ENCODE data around the gene KCNH3.

Gene KCNH3

DNA sequence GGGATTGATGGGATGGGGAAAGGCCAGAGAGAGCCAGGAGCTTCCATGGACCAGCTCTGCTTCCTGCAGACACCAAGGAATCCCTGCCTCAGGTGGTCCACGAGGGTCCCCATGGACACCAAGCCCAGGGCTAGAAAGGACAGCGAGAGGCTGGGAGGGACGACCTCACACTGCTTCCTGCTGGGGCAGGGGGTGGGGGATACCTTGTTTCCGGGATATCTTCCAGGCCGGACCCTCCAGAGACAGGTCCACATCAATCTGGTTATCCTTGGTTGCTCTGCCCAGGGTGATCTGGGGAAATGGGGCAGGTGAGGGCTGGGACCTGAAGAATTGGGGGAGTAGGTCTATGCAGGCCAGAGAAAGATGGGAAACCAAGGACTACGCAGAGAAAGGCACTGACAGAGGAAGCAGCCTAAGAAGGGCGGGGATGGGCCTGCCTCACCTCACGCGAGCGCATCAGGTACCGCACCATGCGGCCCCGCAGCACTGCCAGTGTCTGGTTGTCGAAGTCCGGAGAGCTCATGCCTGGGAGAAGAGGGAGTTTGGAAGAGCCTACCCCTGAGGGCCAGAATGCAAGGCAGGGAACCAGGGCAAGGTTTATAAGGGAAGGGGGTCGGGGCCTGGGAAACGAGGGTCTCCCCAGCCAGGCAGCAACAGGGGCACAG is 20.3 kb downstream of the KCNH3 start:
- no peak overlapping the region for H3K4me3 ChIP-seq (ENCODE audit: low read depth, low read length)
- ChIA-PET POLR2A (interaction anchor here (1.9 kb wide), 1 partner anchor 8 kb away, joined by 4 read pairs; no protein-coding TSS in a partner anchor), CTCF (interaction anchor here (1.3 to 3.5 kb wide), 3 partner anchors 11 to 228 kb away, joined by 5 to 13 read pairs (median 6); no protein-coding TSS in a partner anchor)
- no peak for DNase-seq (ENCODE audit: low read depth, low spot score)
- TF ChIP-seq, protein P1, sequence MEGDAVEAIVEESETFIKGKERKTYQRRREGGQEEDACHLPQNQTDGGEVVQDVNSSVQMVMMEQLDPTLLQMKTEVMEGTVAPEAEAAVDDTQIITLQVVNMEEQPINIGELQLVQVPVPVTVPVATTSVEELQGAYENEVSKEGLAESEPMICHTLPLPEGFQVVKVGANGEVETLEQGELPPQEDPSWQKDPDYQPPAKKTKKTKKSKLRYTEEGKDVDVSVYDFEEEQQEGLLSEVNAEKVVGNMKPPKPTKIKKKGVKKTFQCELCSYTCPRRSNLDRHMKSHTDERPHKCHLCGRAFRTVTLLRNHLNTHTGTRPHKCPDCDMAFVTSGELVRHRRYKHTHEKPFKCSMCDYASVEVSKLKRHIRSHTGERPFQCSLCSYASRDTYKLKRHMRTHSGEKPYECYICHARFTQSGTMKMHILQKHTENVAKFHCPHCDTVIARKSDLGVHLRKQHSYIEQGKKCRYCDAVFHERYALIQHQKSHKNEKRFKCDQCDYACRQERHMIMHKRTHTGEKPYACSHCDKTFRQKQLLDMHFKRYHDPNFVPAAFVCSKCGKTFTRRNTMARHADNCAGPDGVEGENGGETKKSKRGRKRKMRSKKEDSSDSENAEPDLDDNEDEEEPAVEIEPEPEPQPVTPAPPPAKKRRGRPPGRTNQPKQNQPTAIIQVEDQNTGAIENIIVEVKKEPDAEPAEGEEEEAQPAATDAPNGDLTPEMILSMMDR (IDR thresholded peaks at IDR 0.05; ENCODE audit: insufficient read depth, low read length, missing control alignments), result no peak

DNA sequence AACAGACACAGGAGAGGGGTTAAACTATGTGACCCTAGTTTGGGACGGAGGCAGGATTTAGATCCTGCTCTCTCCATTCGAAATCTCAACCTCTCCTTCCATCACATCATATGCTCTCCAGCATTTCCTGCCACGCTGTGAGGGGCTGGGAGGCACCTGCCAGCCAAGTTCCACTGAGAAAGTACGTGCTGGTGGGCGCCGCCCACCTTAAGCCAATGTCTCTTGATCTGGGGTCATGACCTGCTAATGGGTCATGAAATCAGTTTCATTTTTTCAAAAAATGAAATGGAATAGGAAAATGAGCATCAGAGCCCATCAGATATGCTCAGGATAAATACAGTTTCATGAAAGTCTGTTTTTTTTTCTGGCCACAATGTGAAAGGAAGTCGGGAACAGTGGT is 21.9 kb downstream of the KCNH3 start:
- ChIA-PET POLR2A (interaction anchor here (1.1 kb wide), 1 partner anchor 12 kb away, joined by 3 read pairs; no protein-coding TSS in a partner anchor), CTCF (interaction anchor here (1.8 to 2.7 kb wide), 2 partner anchors 8 to 9 kb away, joined by 6 to 7 read pairs; no protein-coding TSS in a partner anchor)
- DNase-seq (ENCODE audit: low read depth, low spot score), result no peak
- no peak overlapping the region for H3K4me3 ChIP-seq (ENCODE audit: low read depth, low read length)
- TF ChIP-seq, protein P1 (IDR thresholded peaks at IDR 0.05; ENCODE audit: insufficient read depth, low read length, missing control alignments), result no peak

DNA sequence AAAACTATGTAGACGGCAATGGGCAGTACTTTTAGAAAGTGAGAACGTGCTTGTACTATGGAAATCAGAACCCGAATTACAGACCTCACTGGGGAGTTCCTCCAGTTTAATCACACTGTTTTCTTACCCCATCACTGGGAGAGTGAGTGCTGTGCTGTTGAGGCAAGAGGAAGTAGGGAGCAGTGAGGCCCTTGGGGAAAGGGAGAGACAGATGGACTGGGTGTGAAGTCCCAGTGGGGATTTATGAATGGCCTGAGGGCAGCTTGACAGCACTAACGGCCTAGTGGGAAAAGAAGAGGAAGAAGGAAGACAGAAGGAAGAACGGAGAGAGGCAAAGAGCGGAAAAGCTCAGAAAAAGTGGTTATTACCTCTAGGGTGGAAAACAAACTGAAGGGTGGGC is 23.4 kb downstream of the KCNH3 start:
- no peak for DNase-seq (ENCODE audit: low read depth, low spot score)
- TF ChIP-seq, protein P1 (IDR thresholded peaks at IDR 0.05; ENCODE audit: insufficient read depth, low read length, missing control alignments), result no peak
- ChIA-PET POLR2A (no interaction called here), CTCF (interaction anchor here (1.5 to 2.3 kb wide), 4 partner anchors 9 to 204 kb away, joined by 5 to 8 read pairs (median 6); no protein-coding TSS in a partner anchor)
- H3K4me3 ChIP-seq (ENCODE audit: low read depth, low read length), result no peak overlapping the region

DNA sequence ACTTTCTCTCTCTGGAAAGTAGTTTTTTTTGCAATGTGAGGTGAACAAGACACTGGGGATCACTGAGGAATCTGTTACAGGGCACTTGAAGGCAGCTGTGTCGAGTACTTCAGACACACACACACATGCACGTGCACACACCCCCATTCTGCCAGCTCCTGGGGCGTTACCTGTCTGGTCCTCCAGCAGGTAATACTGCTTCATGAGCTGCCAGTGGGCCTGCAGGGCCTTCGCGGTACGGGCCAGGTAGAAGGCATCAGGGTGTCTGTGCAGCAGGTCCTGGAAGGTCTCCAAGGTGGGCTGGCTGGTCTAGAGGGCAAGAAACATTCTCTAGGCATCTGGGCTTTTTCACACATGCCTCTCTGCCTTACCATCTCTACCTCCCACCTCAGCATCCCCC is 24.0 kb downstream of the KCNH3 start:
- CTCF ChIA-PET, result interaction anchor here (1.5 to 2.3 kb wide), 3 partner anchors 9 to 204 kb away, joined by 5 to 8 read pairs (median 5); no protein-coding TSS in a partner anchor
- no peak overlapping the region for H3K4me3 ChIP-seq (ENCODE audit: low read depth, low read length)
- POLR2A ChIA-PET, result no interaction called here

DNA sequence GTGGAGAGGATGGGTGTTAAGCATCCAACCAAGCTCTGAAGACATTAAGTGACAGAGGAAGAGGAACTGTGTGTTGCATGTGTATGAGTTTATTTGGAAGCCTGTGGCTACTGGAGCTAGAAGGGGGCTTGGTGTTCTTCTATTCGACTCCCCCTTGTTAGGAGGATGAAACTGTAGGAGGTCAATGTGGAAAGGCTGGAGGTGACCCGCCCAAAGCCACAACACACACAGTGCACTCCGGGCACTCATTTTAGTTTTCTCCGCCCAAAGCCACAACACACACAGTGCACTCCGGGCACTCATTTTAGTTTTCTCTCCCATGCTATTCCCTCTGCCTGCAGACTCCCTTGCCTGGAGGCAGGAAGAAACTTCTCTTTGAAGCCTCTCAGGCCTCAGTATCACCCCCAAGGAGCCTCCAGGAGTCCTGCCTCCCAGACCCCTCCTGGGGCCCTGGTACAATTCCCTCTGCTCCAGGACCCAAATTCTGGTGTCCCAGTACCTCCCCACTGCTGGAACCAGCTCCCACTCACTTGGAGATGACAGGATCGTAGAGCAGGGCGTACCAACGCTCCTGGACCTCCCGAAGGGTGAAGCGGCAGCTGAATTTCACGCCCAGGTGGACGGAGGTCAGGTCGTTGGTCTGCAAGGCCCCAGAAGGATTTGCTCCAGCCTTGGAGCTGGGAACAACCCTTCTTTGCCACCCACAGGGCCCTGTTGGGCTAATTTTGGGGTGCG is 25.3 kb downstream of the KCNH3 start:
- no peak for DNase-seq (ENCODE audit: low read depth, low spot score)
- POLR2A ChIA-PET, result interaction anchor here (0.5 kb wide), 1 partner anchor 19 kb away, joined by 3 read pairs; no protein-coding TSS in a partner anchor
- no peak overlapping the region for H3K4me3 ChIP-seq (ENCODE audit: low read depth, low read length)
- CTCF ChIA-PET, result interaction anchor here (0.7 to 2.3 kb wide), 4 partner anchors 11 to 218 kb away, joined by 3 to 9 read pairs (median 6); partner anchors contain the start of gene DNAJC22
- TF ChIP-seq, protein P1 (IDR thresholded peaks at IDR 0.05; ENCODE audit: insufficient read depth, low read length, missing control alignments), result no peak

More for the DNA sequence above, 24.0 kb downstream of the KCNH3 start:
- DNase-seq (ENCODE audit: low read depth, low spot score), result no peak
- TF ChIP-seq, protein P1 (IDR thresholded peaks at IDR 0.05; ENCODE audit: insufficient read depth, low read length, missing control alignments), result no peak

Data from AG04449 (cell line).